ENCODE results near the gene LSP1. TPM values are rescaled to one million over a fixed set of nuclear protein-coding genes. Genes with fewer than 3 reads are reported as not detected.

The LSP1 gene
- total and polyA plus RNA-seq, 8 donors: 9.8 to 239 (median 58.9) TPM

DNA sequence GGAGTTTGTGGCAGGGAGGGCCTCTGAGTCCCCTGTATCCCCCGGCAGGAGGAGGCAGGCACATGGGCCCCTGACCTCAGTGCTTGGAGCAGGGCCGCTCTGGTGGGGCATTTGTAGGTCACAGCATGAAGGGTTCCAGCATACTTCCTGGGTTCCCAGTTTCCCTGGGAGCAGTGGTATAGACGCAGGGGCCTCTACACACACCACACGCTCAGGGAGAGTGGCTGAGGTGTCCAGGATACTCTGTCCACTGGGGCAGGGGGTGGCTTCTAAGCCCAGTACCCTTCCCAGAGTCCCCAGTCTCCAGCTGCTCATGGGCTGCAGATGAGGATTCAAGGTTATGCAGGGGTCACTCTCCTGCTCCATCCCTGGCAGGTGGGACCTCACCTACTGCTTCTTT, 6.1 kb downstream of the LSP1 start:
- H3K36me3 ChIP-seq: no peaks in the 10 kb centered on the region
- no peaks in the 10 kb centered on the region for H3K9me3 ChIP-seq
- TF ChIP-seq POLR2AphosphoS5 (IDR thresholded peaks at IDR 0.05) (no peak), EP300 (IDR thresholded peaks at IDR 0.05) (no peak), POLR2A (IDR thresholded peaks at IDR 0.05) (no peak)
- TF ChIP-seq, protein P1, sequence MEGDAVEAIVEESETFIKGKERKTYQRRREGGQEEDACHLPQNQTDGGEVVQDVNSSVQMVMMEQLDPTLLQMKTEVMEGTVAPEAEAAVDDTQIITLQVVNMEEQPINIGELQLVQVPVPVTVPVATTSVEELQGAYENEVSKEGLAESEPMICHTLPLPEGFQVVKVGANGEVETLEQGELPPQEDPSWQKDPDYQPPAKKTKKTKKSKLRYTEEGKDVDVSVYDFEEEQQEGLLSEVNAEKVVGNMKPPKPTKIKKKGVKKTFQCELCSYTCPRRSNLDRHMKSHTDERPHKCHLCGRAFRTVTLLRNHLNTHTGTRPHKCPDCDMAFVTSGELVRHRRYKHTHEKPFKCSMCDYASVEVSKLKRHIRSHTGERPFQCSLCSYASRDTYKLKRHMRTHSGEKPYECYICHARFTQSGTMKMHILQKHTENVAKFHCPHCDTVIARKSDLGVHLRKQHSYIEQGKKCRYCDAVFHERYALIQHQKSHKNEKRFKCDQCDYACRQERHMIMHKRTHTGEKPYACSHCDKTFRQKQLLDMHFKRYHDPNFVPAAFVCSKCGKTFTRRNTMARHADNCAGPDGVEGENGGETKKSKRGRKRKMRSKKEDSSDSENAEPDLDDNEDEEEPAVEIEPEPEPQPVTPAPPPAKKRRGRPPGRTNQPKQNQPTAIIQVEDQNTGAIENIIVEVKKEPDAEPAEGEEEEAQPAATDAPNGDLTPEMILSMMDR (IDR thresholded peaks at IDR 0.05): no peak
- H3K4me3 ChIP-seq: no peak overlapping the region
- 70 to 100% (median 73%) methylated on average over 1 to 4 of the region's 4 CpGs for WGBS, 5 donors
- intact Hi-C loops (cut with DNase I; ENCODE audit: low total_unique reads): no loop called here
- no peak overlapping the region for H3K27ac ChIP-seq
- H3K27me3 ChIP-seq: no peaks in the 10 kb centered on the region
- H3K4me1 ChIP-seq: peaks cover 13 to 50% (median 20%) of the 10 kb centered on the region in 4 donors
- no peak for DNase-seq

DNA sequence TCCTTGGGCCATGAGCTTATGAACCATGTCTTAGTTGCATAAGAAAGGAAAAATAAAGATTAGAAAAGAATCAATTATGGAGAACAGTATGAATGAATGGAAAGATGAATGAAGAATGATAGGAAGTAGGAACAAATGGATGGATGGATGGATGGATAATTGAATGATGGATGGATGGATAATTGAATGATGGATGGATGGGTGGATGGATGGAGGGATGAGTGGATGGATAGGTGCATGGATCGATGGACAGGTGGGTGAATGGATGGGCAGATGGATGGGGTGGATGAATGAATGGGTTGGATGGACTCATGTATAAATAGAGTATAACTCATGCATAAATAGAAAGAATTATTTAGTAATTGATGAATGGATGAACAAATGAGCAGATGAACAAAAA, 7.2 kb downstream of the LSP1 start:
- no peak for DNase-seq
- Histone ChIP-seq H3K36me3 (no peaks in the 10 kb centered on the region), H3K9me3 (no peaks in the 10 kb centered on the region), H3K4me1 (peaks cover 24 to 57% (median 31%) of the 10 kb centered on the region in 4 donors), H3K4me3 (no peak overlapping the region), H3K27me3 (no peaks in the 10 kb centered on the region), H3K27ac (no peak overlapping the region)
- intact Hi-C loops (cut with DNase I; ENCODE audit: low total_unique reads): no loop called here
- TF ChIP-seq EP300 (IDR thresholded peaks at IDR 0.05) (no peak), POLR2AphosphoS5 (IDR thresholded peaks at IDR 0.05) (no peak)
- TF ChIP-seq, protein P1 (IDR thresholded peaks at IDR 0.05): no peak
- WGBS, 5 donors: 82 to 96% (median 94%) methylated on average over 1 of the region's 1 CpG

DNA sequence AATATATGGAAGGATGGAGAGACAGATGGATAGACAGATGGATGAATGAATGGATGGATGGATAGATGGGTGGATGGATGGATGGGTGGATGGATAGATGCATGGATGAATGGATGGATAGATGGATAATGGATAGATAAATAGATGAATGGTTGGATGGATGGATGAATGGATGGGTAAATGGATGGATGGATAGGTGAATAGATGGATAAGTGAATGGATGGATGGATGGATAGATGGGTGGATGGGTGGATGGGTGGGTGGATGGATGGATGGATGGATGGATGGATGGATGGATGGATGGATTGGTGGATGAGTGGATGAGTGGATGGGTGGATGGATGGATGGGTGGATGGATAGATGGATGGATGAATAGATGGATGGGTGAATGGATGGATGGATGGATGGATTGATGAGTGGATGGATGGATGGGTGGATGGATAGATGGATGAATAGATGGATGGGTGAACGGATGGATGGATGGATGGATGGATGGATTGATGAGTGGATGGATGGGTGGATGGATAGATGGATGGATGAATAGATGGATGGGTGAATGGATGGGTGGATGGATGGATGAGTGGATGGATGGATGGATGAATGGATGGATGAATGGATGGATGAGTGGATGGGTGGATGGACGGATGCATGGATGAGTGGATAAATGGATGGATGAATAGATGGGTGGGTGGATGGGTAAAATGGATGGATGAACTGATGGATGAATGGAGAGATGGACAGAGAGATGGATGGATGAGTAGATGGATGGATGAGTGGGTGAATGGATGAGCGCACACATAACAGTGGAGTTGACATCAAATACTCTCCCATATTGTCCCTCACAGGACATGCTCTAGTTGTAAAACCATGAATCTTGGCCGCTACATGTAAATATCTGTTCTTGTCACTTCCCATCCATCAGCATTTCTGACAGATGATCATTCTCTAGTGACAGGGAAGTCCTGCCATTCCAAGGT, 8.8 kb downstream of the LSP1 start:
- H3K27ac ChIP-seq: no peak overlapping the region
- H3K36me3 ChIP-seq: no peaks in the 10 kb centered on the region
- WGBS, 5 donors: 89 to 92% (median 91%) methylated on average over 4 of the region's 4 CpGs
- no peak overlapping the region for H3K4me3 ChIP-seq
- peaks cover 27 to 57% (median 42%) of the 10 kb centered on the region in 4 donors for H3K4me1 ChIP-seq
- H3K9me3 ChIP-seq: no peaks in the 10 kb centered on the region
- DNase-seq: no peak
- TF ChIP-seq EP300 (IDR thresholded peaks at IDR 0.05): no peak
- TF ChIP-seq POLR2A (IDR thresholded peaks at IDR 0.05): no peak
- TF ChIP-seq, protein P1 (IDR thresholded peaks at IDR 0.05): no peak
- intact Hi-C loops (cut with DNase I; ENCODE audit: low total_unique reads): no loop called here
- H3K27me3 ChIP-seq: no peaks in the 10 kb centered on the region

DNA sequence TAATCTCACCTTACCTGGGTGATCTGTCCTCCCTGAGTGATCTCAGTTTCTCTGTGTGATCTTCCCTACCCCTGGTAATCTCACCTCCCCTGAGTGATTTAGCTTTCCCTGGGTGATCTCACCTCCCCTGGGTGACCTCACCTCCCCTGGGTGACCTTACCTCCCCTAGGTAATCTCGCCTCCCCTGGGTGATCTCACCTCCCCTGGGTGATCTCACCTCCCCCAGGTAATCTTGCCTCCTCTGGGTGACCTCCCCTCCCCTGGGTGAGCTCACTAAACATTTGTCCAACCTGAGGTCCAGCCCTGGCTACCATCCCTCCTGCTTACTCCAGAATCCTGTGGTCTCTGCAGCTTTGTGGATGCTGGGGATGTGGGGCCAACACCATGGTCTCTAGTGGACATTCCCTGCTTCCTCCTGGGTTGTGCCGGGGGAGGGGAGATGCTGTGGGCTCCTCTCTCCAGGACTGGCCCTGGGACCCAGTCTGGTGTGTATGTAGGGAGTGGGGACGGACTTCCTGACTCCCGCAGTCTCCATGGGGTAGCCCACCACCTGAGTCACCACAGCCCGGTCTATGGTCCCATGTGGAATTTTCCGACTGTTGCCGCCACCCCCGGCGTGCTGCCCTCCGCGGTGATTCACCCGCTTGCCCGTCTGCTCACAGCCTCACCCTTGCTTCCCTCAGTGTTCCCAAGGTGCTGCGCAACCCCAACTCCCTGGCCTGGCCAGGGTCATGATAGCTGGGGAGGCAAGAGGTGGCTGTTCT, 9.9 kb downstream of the LSP1 start:
- Histone ChIP-seq H3K27me3 (no peaks in the 10 kb centered on the region), H3K9me3 (no peaks in the 10 kb centered on the region), H3K27ac (peak overlapping the region; percentile 9 to 87 (median 83)), H3K4me3 (no peak overlapping the region), H3K36me3 (no peaks in the 10 kb centered on the region), H3K4me1 (peaks cover 31 to 57% (median 51%) of the 10 kb centered on the region in 4 donors)
- TF ChIP-seq, protein P1 (IDR thresholded peaks at IDR 0.05): no peak
- TF ChIP-seq POLR2AphosphoS5 (IDR thresholded peaks at IDR 0.05) (no peak), EP300 (IDR thresholded peaks at IDR 0.05) (no peak), POLR2A (IDR thresholded peaks at IDR 0.05) (no peak)
- intact Hi-C loops (cut with DNase I; ENCODE audit: low total_unique reads): no loop called here
- WGBS, 5 donors: 77 to 89% (median 86%) methylated on average over 13 to 14 of the region's 14 CpGs
- DNase-seq: no peak

Measured in stomach (tissue), 9 donors.